ENCODE measurements around the gene DDI2. TPM values are rescaled to one million over a fixed set of nuclear protein-coding genes. Genes with fewer than 3 reads are reported as not detected.

DDI2 gene
- total RNA-seq (2022; extraction: Qiagen RNA extraction; ENCODE audit: low read depth): 6.4 to 9.3 TPM (median 8.2 TPM) in 5 replicates

DNA sequence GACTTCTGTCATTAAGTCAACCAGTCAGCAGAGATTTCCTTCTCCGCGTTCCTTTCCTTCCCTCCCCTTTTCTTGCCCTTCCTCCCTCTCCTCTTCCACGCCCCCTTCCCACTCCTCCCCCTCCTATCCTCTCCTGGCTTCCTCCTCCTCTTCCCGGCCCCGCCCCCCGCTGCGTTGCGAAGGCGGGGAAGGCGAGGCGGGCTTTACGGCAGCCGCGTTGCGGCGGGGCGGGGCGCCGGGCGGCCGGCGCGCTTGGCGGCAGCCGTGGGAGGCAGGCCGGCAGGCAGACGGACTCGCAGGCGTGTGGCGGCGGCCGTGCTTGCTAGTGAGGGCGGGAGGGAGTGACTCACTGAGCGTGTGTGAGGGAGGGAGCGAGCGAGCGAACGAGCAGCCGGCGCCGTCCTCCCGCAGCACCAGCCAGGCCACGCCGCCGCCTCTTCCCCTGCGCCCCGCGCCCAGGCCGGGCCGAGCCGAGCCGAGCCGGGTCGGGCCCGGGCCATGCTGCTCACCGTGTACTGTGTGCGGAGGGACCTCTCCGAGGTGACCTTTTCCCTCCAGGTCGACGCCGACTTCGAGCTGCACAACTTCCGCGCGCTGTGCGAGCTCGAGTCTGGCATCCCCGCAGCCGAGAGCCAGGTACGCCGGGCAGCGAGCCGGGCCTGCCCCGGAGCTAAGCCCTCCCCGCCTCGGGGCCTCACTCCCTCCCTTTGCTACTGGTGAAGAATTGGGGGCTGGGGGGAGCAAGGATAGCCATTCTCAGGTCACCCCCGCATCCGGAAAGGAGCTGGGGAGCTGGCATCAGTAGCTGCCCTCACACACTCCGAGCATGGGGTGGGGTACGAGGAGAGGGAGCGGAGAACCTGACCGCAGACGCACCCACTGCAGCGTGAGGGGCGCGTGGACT is at the start of gene DDI2:
Gene DDI2, plus strand, starts transcription at position 286 of the 904 bp plus-strand sequence. Its CDS starts 213 bp downstream, at position 499.

DNA sequence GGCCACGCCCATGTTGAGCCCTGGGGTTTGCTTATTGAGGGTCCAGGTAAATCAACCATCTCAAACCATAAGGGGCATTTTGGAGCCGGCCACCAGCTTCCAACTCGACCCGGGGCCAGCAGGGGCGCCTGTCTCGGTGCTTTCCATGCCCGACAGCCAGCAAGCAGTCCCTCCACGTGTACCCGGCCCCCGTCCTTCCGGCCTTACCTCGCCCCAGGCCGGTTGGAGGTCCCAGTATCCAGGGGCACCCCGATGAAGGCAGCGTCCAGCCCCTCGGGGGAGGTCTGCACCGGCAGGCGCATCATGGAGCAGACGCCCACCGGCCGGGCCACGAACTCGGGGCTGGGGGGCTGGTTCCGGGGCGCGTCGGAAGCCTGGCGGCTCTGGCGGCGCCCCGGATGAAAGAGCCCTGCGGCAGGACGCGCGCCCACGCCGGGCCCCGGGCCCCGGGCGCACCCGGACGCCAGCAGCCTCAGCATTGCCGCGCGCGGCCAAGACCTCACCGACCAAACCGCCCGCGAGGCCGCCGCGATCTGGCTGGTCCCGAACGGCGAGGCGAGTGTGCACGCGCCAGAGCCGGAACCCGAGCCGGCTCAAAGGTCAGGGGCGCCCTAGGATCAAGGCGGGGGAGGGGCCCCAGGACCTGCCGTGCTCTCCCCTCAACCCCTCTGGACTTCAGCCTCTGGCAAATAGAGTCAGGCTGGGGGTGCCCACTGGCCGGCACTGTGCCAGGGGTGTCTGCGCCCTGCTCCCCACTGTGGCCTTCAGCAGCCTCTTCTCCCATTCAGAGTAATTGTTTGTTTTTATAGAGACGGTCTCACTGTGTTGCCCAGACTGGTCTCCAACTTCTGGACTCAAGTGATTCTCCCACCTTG is 32.5 kb upstream of the DDI2 start, which contains the start of gene AGMAT:
Gene AGMAT, minus strand, starts transcription at position 563 of the 875 bp plus-strand sequence. Its CDS starts 84 bp downstream, at position 479.

DNA sequence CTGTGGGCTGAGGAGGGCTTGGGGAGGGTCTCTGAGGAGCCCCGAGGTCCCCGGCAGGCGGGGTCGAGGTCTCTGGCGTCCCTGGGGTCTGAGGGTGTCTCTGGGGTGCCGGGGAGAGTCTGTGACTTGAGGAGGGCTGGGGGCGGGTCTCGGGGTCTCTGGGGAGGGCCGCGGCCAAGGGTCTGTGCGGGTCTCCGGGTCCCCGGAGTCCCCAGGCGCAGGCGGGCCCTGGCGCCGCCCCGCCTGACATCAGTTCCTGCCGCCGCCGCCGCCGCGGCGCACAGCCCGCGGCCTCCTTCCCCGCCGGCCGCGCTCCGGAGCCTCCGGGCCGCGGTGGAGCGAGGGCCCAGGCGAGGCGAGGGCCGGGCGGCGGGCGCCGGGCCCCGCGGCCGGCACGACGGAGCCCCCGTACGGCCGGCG is 66.8 kb downstream of the DDI2 start, which contains the start of gene PLEKHM2:
Gene PLEKHM2, plus strand, starts transcription at position 279 of the 420 bp plus-strand sequence. CDS start 239 bp downstream, outside the sequence.

Other genes starting within 250 kb of the DDI2 start
- gene EFHD2, start 207.6 kb upstream of the DDI2 start, total RNA-seq (2022; extraction: Qiagen RNA extraction; ENCODE audit: low read depth): 221 to 302 TPM (median 295 TPM) in 5 replicates
- gene CTRC, start 179.0 kb upstream of the DDI2 start, total RNA-seq (2022; extraction: Qiagen RNA extraction; ENCODE audit: low read depth): 0.89 to 3.3 TPM (median 1.7 TPM) in 5 replicates
- gene CELA2A, start 160.7 kb upstream of the DDI2 start, total RNA-seq (2022; extraction: Qiagen RNA extraction; ENCODE audit: low read depth): not detected in 5 replicates
- gene CELA2B, start 141.4 kb upstream of the DDI2 start, total RNA-seq (2022; extraction: Qiagen RNA extraction; ENCODE audit: low read depth): 0.22 TPM in 1 of 5 replicates, not detected in the others
- 4.8 to 6.7 TPM (median 5.8 TPM) in 5 replicates for gene CASP9, start 93.2 kb upstream of the DDI2 start, total RNA-seq (2022; extraction: Qiagen RNA extraction; ENCODE audit: low read depth)
- 4.0 to 5.9 TPM (median 5.3 TPM) in 5 replicates for gene DNAJC16, start 90.6 kb upstream of the DDI2 start, total RNA-seq (2022; extraction: Qiagen RNA extraction; ENCODE audit: low read depth)
- gene AGMAT, start 32.4 kb upstream of the DDI2 start, total RNA-seq (2022; extraction: Qiagen RNA extraction; ENCODE audit: low read depth): 5.4 to 8.2 TPM (median 7.5 TPM) in 5 replicates
- 19.5 to 26.9 TPM (median 25.6 TPM) in 5 replicates for gene PLEKHM2, start 66.9 kb downstream of the DDI2 start, total RNA-seq (2022; extraction: Qiagen RNA extraction; ENCODE audit: low read depth)
- gene SLC25A34, start 118.8 kb downstream of the DDI2 start, total RNA-seq (2022; extraction: Qiagen RNA extraction; ENCODE audit: low read depth): 0.09 to 0.77 TPM (median 0.39 TPM) in 4 of 5 replicates, not detected in the other
- gene TMEM82, start 125.0 kb downstream of the DDI2 start, total RNA-seq (2022; extraction: Qiagen RNA extraction; ENCODE audit: low read depth): not detected in 5 replicates
- gene FBLIM1, start 141.3 kb downstream of the DDI2 start, total RNA-seq (2022; extraction: Qiagen RNA extraction; ENCODE audit: low read depth): 20.9 to 32.7 TPM (median 29.1 TPM) in 5 replicates
- 5.7 to 9.2 TPM (median 6.7 TPM) in 5 replicates for gene UQCRHL, start 190.2 kb downstream of the DDI2 start, total RNA-seq (2022; extraction: Qiagen RNA extraction; ENCODE audit: low read depth)
- gene SPEN, start 230.2 kb downstream of the DDI2 start, total RNA-seq (2022; extraction: Qiagen RNA extraction; ENCODE audit: low read depth): 32.0 to 42.0 TPM (median 38.9 TPM) in 5 replicates

Data from A549 treated with GW870086 at 1 μM for 4 hours (cell line).